GM21529 (cell line): ENCODE measurements around the gene MCM9.

Experiments used
- ATAC-seq: cut with Tn5 transposase; IDR thresholded peaks from one replicate; pipeline ENCODE4 v1.9.1; 2021; ENCODE audit not compliant: unreplicated experiment

Gene MCM9

GRCh38 chr6:118933855-118934460, 1.0 kb downstream of the MCM9 start:
- peak; percentile 1 for ATAC-seq

- ATAC-seq: no peak
Observed at GRCh38 chr6:118932421-118932820, 2.5 kb downstream of the MCM9 start.

- no peak for ATAC-seq
Observed at GRCh38 chr6:118931436-118931835, 3.5 kb downstream of the MCM9 start.

GRCh38 chr6:118930680-118931079, 4.3 kb downstream of the MCM9 start:
- ATAC-seq: no peak

- no peak for ATAC-seq
Observed at GRCh38 chr6:118923035-118923434, 11.9 kb downstream of the MCM9 start.

GRCh38 chr6:118921084-118921483, 13.9 kb downstream of the MCM9 start:
- no peak for ATAC-seq

- ATAC-seq: no peak
Observed at GRCh38 chr6:118918329-118918725, 16.6 kb downstream of the MCM9 start.

GRCh38 chr6:118917546-118918328, 17.2 kb downstream of the MCM9 start:
- ATAC-seq: no peak

- no peak for ATAC-seq
Observed at GRCh38 chr6:118914598-118914997, 20.4 kb downstream of the MCM9 start.

GRCh38 chr6:118913161-118913560, 21.8 kb downstream of the MCM9 start:
- no peak for ATAC-seq

- no peak for ATAC-seq
Observed at GRCh38 chr6:118912646-118913045, 22.3 kb downstream of the MCM9 start.

GRCh38 chr6:118908441-118908840, 26.5 kb downstream of the MCM9 start:
- no peak for ATAC-seq

- ATAC-seq: no peak
Observed at GRCh38 chr6:118905851-118906250, 29.1 kb downstream of the MCM9 start.

- no peak for ATAC-seq
Observed at GRCh38 chr6:118905084-118905483, 29.9 kb downstream of the MCM9 start.

GRCh38 chr6:118903691-118904090, 31.3 kb downstream of the MCM9 start:
- ATAC-seq: no peak

GRCh38 chr6:118903138-118903537, 31.8 kb downstream of the MCM9 start:
- no peak for ATAC-seq

- no peak for ATAC-seq
Observed at GRCh38 chr6:118902726-118903125, 32.2 kb downstream of the MCM9 start.

- ATAC-seq: no peak
Observed at GRCh38 chr6:118899948-118900347, 35.0 kb downstream of the MCM9 start.

GRCh38 chr6:118897386-118897785, 37.6 kb downstream of the MCM9 start:
- ATAC-seq: no peak

- ATAC-seq: peak; percentile 20
Observed at GRCh38 chr6:118896339-118897136, 38.4 kb downstream of the MCM9 start.

- no peak for ATAC-seq
Observed at GRCh38 chr6:118895859-118896258, 39.1 kb downstream of the MCM9 start.

- no peak for ATAC-seq
Observed at GRCh38 chr6:118895261-118895560, 39.7 kb downstream of the MCM9 start.
